BLaER1 treated with 17β-estradiol and CSF1 and Interleukin-3, amounts not matched to agents 10 nM and 100 nM (cell line): Measurements from ENCODE around the gene RPS6KA2.

Experiments
- H3K27ac ChIP-seq, 11 experiments: shearing (Covaris generic); formaldehyde crosslinking; 2 replicates each; pipeline ENCODE4 v1.8.1; 2022
- H3K27me3 ChIP-seq, 11 experiments: shearing (Covaris generic); formaldehyde crosslinking; 2 replicates each; pipeline ENCODE4 v1.8.1; 2022
- H3K36me3 ChIP-seq, 11 experiments: shearing (Covaris generic); formaldehyde crosslinking; 2 replicates each; pipeline ENCODE4 v1.8.1; 2022
- H3K4me1 ChIP-seq, 10 experiments: shearing (Covaris generic); formaldehyde crosslinking; 2 replicates each; pipeline ENCODE4 v1.8.1; 2022
- H3K4me2 ChIP-seq, 11 experiments: shearing (Covaris generic); formaldehyde crosslinking; 2 replicates each; pipeline ENCODE4 v1.8.1; 2022
- H3K4me3 ChIP-seq, 10 experiments: shearing (Covaris generic); formaldehyde crosslinking; 2 replicates each; pipeline ENCODE4 v1.8.1; 2022
- H3K9ac ChIP-seq, 11 experiments: shearing (Covaris generic); formaldehyde crosslinking; 2 replicates each; pipeline ENCODE4 v1.8.1; 2022
- H3K9me3 ChIP-seq, 11 experiments: shearing (Covaris generic); formaldehyde crosslinking; replicated peaks in 1 of 11; 2 replicates each; pipeline ENCODE4 v1.8.1; 2022
- H4K20me1 ChIP-seq, 11 experiments: shearing (Covaris generic); formaldehyde crosslinking; 2 replicates each; pipeline ENCODE4 v1.8.1; 2022
- Cebpa-rat ChIP-seq, 11 experiments: shearing (Covaris generic); IDR thresholded peaks; 2 replicates each; pipeline ENCODE4 v1.8.1; 2022

RPS6KA2 gene

DNA sequence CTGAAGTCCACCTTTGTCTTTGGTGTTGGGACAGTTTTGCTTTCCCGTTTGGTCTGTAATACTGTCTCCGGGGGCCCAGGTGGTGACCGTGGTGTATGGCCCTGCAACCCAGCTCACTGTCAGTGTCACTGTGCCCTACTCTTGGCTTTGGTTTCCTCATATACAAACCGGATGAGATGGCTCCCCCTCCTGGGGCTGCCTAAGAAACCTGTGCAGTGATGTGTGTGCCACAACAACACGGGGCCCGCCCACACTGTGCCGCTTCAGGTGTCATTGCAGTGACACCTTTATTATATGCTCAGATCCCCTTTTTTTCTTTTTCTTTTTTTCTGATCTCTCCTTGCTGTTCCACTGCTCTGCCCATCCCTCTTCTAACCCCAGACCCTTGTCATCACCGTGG is 114.5 kb downstream of the RPS6KA2 start:
- peak overlapping the region in 2 of 11 experiments; percentile 74 to 84; a peak in 5 of 22 replicates for H3K27ac ChIP-seq

DNA sequence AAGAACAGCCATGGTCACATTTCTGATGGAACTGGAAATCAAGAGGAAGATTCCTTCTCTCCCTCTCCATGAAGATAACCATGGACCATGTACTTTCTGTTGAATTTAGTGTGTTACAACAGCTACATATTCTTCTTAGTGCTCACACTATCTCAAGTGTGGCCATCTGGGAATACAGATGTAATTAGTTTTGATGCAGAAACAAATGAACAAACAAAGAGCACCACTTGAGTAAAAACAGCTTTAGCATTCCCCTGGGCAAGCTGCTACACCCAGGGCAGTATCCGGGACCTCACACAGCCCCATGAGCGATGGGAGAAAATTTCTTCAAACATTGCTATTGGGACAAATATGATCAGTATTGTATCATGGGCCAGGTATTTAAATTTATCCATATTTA is 115.7 kb downstream of the RPS6KA2 start:
- Histone ChIP-seq H3K9me3 (no peaks in the 10 kb centered on the region), H3K4me3 (no peak overlapping the region), H3K27ac (no peak overlapping the region), H4K20me1 (no peaks in the 10 kb centered on the region), H3K4me1 (peaks cover 5 to 44% (median 35%) of the 10 kb centered on the region in 10 experiments; a peak in 18 of 20 replicates), H3K4me2 (no peak overlapping the region), H3K9ac (no peak overlapping the region), H3K36me3 (peaks cover 0 to 35% (median 0%) of the 10 kb centered on the region in 11 experiments; a peak in 3 of 22 replicates), H3K27me3 (no peaks in the 10 kb centered on the region)
- TF ChIP-seq Cebpa-rat (IDR thresholded peaks at IDR 0.05): no peak

More for the DNA sequence above, 114.5 kb downstream of the RPS6KA2 start:
- H3K4me1 ChIP-seq: peaks cover 5 to 49% (median 39%) of the 10 kb centered on the region in 10 experiments; a peak in 18 of 20 replicates
- H3K4me3 ChIP-seq: no peak overlapping the region
- no peaks in the 10 kb centered on the region for H4K20me1 ChIP-seq
- peaks cover 0 to 27% (median 0%) of the 10 kb centered on the region in 11 experiments; a peak in 4 of 22 replicates for H3K36me3 ChIP-seq
- peaks cover 1 to 8% (median 5%) of the 10 kb centered on the region in 11 experiments for H3K9me3 ChIP-seq
- H3K27me3 ChIP-seq: no peaks in the 10 kb centered on the region
- no peak overlapping the region for H3K9ac ChIP-seq
- peak overlapping the region in 8 of 11 experiments; percentile 7 to 65 (median 28); a peak in 12 of 22 replicates for H3K4me2 ChIP-seq
- TF ChIP-seq Cebpa-rat (IDR thresholded peaks at IDR 0.05): no peak

- Histone ChIP-seq H3K27ac (no peak overlapping the region), H3K4me2 (no peak overlapping the region), H3K9me3 (no peaks in the 10 kb centered on the region), H3K27me3 (no peaks in the 10 kb centered on the region), H3K4me1 (peaks cover 0 to 23% (median 14%) of the 10 kb centered on the region in 10 experiments; a peak in 15 of 20 replicates), H3K36me3 (peaks cover 0 to 46% (median 0%) of the 10 kb centered on the region in 11 experiments; a peak in 4 of 22 replicates), H3K9ac (no peak overlapping the region), H4K20me1 (no peaks in the 10 kb centered on the region), H3K4me3 (no peak overlapping the region)
- TF ChIP-seq Cebpa-rat (IDR thresholded peaks at IDR 0.05): no peak
Measured at GRCh38 chr6:166509193-166509592, 117.9 kb downstream of the RPS6KA2 start.

DNA sequence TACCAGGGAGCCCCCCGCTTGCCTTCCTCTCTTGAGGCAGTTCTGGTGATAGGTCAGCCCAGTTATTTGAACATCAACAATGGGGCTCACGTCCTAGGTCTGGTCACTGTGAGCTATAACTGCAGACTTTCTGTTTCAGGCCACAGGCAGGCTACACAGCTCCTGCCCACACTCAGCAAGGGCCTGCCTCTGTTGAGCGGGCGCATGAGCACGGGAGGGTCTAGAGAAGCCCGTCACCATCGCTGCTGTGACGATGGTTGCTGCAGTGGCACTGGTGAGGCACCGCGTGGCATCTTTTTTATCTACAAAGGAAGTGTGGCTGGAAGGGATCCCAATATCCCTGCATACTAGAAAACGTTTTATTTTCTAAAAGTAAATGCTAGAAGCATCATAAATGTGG is 118.3 kb downstream of the RPS6KA2 start:
- Histone ChIP-seq H3K27me3 (no peaks in the 10 kb centered on the region), H3K36me3 (peaks cover 0 to 50% (median 0%) of the 10 kb centered on the region in 11 experiments; a peak in 5 of 22 replicates), H3K9me3 (no peaks in the 10 kb centered on the region), H3K4me3 (no peak overlapping the region), H3K9ac (no peak overlapping the region), H3K27ac (no peak overlapping the region), H4K20me1 (no peaks in the 10 kb centered on the region), H3K4me1 (peaks cover 0 to 18% (median 14%) of the 10 kb centered on the region in 10 experiments; a peak in 14 of 20 replicates), H3K4me2 (no peak overlapping the region)
- TF ChIP-seq Cebpa-rat (IDR thresholded peaks at IDR 0.05): no peak

DNA sequence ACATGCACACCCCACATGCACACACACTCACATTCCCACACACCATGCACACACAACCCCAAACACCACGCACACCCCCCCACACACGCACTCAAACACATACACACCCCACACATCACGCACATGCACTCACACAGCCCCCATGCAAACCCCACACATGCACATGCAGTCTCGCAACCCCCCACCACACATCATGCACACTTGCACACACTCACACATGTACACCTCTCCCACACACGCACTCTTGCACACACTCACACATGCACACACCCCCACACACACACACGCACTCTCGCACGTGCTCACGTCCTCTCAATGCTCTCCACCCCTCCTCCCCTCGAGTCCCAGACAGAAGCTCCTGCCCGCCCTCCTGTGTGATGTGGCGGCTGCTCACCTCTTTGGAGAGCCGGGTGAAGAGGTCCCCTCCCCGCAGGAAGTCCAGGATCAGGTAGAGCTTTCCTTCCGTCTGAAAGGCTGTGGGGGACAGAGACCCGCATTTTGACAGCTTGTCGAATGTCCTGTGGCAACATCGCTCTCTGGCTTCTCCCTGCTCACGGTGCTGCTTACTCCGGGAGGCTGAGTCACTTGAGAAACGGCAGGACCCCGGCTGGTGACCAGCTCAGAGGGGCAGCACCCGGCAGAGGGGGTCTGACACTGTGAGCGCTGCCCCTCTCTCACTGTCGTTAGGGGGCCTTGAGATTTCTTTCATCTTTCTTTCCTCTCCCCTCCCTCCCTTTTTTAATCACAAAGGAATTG is 119.1 kb downstream of the RPS6KA2 start:
- H3K36me3 ChIP-seq: peaks cover 0 to 56% (median 0%) of the 10 kb centered on the region in 11 experiments; a peak in 5 of 22 replicates

DNA sequence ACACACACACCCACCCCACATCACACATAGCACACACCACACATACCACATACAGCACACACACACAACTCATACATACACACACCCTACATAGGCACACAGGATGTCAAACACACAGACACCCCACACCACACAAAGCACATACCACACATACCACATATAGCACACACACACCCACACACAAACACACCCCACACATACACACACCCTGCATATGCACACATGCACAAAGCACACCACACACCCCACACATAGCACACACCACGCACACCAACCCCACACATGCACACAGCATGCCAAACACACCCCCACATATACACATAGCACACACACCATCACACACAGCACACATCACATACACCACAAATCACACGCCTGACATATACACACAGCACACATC is 119.7 kb downstream of the RPS6KA2 start:
- Histone ChIP-seq H3K9me3 (no peaks in the 10 kb centered on the region), H4K20me1 (no peaks in the 10 kb centered on the region), H3K4me2 (no peak overlapping the region), H3K36me3 (peaks cover 0 to 56% (median 0%) of the 10 kb centered on the region in 11 experiments; a peak in 5 of 22 replicates), H3K4me3 (no peak overlapping the region), H3K27ac (no peak overlapping the region), H3K9ac (no peak overlapping the region), H3K27me3 (no peaks in the 10 kb centered on the region), H3K4me1 (peaks cover 0 to 5% (median 1%) of the 10 kb centered on the region in 10 experiments; a peak in 13 of 20 replicates)
- TF ChIP-seq Cebpa-rat (IDR thresholded peaks at IDR 0.05): no peak

More for the DNA sequence above, 119.1 kb downstream of the RPS6KA2 start:
- no peak overlapping the region for H3K9ac ChIP-seq
- H3K4me1 ChIP-seq: peaks cover 0 to 11% (median 7%) of the 10 kb centered on the region in 10 experiments; a peak in 14 of 20 replicates
- no peaks in the 10 kb centered on the region for H4K20me1 ChIP-seq
- H3K27ac ChIP-seq: no peak overlapping the region
- no peaks in the 10 kb centered on the region for H3K9me3 ChIP-seq
- H3K27me3 ChIP-seq: no peaks in the 10 kb centered on the region
- TF ChIP-seq Cebpa-rat (IDR thresholded peaks at IDR 0.05): no peak
- no peak overlapping the region for H3K4me3 ChIP-seq
- no peak overlapping the region for H3K4me2 ChIP-seq

GRCh38 chr6:166505133-166505905 is 121.7 kb downstream of the RPS6KA2 start:
- no peak overlapping the region for H3K27ac ChIP-seq
- peaks cover 0 to 56% (median 0%) of the 10 kb centered on the region in 11 experiments; a peak in 5 of 22 replicates for H3K36me3 ChIP-seq
- TF ChIP-seq Cebpa-rat (IDR thresholded peaks at IDR 0.05): no peak
- H3K9me3 ChIP-seq: no peaks in the 10 kb centered on the region
- H3K9ac ChIP-seq: no peak overlapping the region
- H3K27me3 ChIP-seq: no peaks in the 10 kb centered on the region
- H3K4me1 ChIP-seq: peaks cover 0 to 2% (median 0%) of the 10 kb centered on the region in 10 experiments; a peak in 1 of 20 replicates
- H3K4me3 ChIP-seq: no peak overlapping the region
- no peak overlapping the region for H3K4me2 ChIP-seq
- no peaks in the 10 kb centered on the region for H4K20me1 ChIP-seq

DNA sequence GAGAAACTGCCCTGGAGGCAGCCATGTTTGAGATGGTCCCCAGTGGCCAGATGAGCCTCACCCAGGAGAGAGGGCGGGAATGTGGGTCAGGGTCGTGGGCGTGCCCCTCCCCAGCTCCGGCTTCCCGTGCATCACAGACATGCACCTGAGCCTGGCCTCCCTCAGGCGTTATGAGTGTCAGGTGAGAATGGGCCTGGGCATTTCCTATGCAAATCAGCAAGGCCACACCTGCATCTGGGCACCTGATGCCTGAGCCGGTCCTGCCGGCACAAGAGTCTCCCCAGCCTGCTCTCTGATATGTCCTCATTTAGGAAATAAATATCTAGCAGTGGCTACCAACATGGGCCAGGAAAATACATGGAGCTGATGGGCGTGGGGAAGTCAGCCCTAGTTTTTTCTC is 123.0 kb downstream of the RPS6KA2 start:
- Histone ChIP-seq H3K4me2 (no peak overlapping the region), H3K36me3 (peaks cover 0 to 50% (median 0%) of the 10 kb centered on the region in 11 experiments; a peak in 5 of 22 replicates), H4K20me1 (no peaks in the 10 kb centered on the region), H3K27me3 (no peaks in the 10 kb centered on the region), H3K4me3 (no peak overlapping the region), H3K4me1 (peaks cover 0 to 5% (median 0%) of the 10 kb centered on the region in 10 experiments; a peak in 1 of 20 replicates), H3K9me3 (peaks cover 0 to 1% (median 0%) of the 10 kb centered on the region in 11 experiments; a peak in 2 of 22 replicates), H3K9ac (no peak overlapping the region), H3K27ac (no peak overlapping the region)
- TF ChIP-seq Cebpa-rat (IDR thresholded peaks at IDR 0.05): no peak
